ENCODE data around the gene CCDC138.
"Not testable (repeated sequence)": the region's sequence is repeated elsewhere in the genome, so short reads cannot be mapped to it uniquely, and the experiment has no call there.

CCDC138 gene, protein sequence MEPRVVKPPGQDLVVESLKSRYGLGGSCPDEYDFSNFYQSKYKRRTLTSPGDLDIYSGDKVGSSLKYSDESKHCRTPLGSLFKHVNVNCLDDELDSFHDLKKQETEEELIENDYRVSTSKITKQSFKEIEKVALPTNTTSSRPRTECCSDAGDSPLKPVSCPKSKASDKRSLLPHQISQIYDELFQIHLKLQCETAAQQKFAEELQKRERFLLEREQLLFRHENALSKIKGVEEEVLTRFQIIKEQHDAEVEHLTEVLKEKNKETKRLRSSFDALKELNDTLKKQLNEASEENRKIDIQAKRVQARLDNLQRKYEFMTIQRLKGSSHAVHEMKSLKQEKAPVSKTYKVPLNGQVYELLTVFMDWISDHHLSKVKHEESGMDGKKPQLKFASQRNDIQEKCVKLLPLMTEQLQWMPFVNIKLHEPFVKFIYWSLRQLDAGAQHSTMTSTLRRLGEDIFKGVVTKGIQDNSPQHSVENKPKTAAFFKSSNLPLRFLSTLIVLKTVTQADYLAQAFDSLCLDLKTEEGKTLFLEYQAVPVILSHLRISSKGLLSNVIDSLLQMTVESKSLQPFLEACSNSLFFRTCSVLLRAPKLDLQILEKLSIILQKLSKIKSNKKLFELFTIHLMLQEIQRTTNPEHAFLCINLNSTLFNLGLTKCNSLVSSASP

DNA sequence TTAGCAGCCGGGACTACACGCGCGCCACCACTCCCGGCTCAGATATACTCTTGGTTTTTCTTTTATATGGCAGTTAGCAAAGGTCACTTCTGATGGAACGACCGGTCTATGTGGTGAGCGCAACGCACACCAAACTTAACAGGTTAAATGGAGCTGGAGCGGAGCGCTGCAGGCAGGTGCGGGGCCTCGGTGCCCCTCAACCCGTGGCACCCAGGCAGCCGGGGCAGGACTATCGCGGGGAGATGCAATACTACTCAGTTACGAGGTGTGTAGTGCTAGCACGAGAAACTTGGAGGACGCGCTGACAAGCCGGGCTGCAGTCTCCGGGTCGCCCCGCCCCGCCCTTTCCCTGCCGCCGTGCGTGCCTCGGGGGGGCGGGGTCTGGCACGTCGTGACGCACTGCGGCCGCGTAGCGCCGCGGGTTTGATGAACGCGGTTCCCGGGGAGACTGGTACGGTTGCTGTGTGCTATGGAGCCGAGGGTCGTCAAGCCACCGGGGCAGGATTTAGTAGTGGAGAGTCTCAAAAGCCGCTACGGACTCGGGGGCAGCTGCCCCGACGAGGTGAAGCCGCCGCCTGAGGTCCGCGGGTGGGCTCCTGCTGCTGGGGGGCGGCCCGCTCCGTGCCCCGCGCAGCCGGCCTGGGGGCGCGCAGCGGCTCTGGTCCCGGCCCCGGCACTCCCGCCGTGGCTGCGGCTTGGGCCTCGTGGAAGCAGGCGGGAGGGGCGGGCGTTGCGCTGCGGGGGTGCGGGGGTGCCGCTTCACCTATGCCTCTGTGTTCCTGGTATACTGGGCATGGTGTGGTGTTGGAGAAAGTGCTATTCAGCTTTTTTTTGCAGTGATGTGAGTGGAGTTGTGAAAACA is at the start of gene CCDC138:
CCDC138 (plus strand) TSS at position 418 of the 862 bp plus-strand sequence; CDS start at position 470, 52 bp downstream.
- DNase-seq: peak; percentile 71 to 76

DNA sequence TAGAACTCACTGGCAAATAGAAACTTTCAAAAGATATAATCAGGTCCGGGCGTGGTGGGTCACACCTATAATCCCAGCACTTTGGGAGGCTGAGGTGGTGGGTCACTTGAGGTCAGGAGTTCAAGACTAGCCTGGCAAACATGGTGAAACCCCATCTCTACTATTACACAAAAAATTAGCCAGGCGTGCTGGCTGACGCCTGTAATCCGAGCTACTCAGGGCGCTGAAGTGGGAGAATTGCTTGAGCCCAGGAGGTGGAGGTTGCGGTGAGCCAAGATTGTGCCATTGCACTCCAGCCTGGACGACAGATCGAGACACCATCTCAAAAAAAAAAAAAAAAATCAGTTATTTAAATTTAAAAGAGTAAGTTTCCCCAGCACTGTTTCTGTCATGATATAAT is 28.6 kb upstream of the CCDC138 start:
- DNase-seq: not testable (repeated sequence)

DNA sequence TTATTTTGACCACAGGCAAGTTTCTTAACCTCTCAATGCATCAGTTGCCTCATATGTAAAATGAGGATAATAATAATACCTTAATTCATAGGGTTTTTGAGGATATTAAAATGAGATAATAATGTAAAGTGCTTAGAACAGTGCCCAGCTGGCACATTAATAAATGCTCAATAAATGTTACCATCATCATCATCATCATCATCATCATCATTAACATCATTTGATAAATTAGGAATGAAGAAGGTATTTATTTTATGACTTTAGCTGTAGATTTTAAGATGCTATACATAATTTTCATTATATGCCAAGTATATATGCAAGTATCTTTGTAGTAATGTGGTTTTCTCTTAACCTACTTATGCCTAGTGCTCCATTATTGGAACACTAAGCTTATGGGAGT is 24.0 kb upstream of the CCDC138 start:
- DNase-seq: not testable (repeated sequence)

DNA sequence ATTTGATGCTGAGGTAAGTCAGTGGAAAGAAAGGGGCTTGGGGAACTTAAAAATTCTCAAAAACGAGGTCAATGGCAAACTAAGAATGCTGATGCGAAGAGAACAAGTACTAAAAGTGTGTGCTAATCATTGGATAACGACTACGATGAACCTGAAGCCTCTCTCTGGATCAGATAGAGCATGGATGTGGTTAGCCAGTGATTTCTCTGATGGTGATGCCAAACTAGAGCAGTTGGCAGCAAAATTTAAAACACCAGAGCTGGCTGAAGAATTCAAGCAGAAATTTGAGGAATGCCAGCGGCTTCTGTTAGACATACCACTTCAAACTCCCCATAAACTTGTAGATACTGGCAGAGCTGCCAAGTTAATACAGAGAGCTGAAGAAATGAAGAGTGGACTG is 19.9 kb upstream of the CCDC138 start:
- DNase-seq: not testable (repeated sequence)

DNA sequence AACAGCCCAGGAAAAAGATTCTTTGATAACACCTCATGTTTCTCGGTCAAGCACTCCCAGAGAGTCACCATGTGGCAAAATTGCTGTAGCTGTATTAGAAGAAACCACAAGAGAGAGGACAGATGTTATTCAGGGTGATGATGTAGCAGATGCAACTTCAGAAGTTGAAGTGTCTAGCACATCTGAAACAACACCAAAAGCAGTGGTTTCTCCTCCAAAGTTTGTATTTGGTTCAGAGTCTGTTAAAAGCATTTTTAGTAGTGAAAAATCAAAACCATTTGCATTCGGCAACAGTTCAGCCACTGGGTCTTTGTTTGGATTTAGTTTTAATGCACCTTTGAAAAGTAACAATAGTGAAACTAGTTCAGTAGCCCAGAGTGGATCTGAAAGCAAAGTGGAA is 18.7 kb upstream of the CCDC138 start:
- DNase-seq: not testable (repeated sequence)

DNA sequence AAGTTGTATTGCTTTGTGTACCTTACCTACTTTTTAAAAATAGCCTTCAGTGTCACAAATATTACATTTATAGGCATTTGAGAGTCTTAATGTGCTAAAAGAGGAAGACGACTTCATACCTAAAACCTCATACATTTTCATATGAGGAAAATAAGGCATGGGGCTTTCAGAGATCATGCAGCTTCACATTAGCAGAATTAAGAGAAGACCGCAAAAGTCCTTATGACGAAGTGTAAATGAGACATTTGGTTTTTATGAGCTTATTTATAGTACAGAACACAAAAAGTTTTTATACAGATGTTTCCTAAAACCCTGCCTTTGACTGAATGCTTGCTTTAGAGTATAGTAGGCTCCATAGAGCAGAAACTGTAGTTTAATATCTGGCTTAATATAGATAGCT is 10.1 kb upstream of the CCDC138 start:
- no peak for DNase-seq

DNA sequence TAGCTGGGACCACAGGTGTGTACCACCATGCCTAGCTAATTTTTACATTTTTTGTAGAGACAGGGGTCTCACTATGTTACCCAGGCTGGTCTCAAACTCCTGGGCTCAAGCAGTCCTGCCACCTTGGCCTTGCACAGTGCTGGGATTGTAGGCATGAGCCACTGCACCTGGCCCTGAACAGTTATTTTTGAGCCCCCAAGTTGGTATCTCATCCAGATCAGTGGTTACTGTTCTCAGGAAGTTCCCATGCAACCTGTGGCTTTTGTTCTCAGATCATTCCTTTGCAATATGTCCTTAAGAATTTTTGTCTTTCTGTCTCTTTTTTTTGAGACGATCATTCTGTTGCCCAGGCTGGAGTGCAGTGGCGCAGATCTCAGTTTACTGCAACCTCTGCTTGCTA is 7.7 kb upstream of the CCDC138 start:
- DNase-seq: no peak

DNA sequence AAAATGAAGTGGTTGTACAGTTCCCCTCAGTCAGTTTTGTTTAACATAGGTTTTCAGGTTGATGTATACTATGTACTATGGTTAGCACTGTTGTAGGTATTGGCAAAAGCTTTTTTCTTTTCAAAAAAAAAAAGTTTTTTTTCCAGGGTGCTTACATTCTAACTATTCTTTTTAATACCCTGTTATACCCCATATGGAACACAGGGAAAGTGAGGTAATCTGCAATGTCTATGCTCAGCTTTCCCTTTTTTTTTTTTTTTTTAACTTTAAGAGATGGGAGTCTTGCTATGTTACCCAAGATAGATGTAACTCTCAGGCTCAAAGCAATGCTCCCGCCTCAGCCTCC is 590 bp upstream of the CCDC138 start:
- DNase-seq: no peak

DNA sequence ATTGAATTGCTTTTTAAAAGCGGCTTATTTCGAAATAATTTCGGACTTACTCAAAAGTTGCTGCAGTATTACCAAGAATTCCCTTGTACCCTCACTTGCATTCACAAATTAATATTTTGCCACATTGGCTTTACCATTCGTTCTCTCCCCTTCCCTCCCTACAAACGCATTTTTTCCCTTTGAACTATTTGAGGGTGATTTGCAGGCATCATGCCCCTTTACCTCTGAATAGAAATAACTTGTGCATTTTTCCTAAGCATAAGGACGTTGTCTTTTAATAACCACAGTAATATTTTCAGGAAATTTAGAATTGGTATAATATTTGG is 608 bp downstream of the CCDC138 start:
- DNase-seq: no peak

DNA sequence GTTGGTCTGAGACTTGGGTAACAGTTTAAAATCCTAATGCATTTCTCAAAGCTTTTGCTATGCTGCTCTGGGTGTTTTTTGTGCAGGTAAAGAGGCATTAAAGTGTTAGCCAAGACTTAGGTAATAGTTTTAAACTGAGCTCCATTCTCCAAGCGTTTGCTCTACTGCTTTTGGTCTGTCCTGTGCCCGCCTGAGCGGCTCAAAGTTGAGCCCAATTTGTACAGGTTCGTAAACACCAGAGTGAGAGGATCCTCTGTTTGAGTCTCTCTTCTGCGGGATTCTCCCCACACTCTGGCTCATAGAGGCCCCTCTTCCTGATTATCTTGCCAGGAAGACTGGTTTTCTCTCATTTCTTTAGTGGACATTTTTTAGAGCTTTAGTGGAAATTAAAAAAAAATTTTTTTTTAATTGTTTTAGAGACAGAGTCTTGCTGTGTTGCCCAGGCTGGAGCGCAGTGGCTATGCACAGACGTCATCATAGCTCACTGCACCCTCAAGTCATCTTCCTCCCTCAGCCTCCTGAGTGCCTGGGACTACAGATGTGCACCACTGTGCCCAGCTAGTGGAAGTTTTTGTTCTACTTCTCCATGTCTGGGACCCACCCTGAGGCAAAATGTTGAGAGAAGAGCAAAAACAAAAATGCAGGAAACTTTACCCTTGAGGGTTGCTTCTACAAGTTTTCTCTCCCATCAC is 16.6 kb downstream of the CCDC138 start:
- DNase-seq: no peak

DNA sequence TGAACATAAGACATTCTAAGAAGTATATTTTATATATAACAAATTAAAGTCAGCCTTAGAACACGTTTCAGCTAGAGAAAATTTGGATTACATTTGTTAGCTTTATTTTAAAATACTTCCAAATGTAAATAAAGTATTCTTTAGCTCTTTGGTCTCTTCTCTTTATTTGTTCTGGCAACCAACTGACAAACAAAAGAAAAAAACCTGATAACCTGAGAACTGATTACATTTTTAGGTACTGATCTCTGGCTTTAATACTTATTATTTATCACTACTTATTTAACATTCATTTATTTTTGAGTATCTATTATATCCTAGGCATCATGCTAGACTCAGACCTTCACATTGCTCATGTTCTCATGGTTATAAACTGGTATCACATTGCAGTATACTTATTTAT is 18.5 kb downstream of the CCDC138 start:
- DNase-seq: no peak

DNA sequence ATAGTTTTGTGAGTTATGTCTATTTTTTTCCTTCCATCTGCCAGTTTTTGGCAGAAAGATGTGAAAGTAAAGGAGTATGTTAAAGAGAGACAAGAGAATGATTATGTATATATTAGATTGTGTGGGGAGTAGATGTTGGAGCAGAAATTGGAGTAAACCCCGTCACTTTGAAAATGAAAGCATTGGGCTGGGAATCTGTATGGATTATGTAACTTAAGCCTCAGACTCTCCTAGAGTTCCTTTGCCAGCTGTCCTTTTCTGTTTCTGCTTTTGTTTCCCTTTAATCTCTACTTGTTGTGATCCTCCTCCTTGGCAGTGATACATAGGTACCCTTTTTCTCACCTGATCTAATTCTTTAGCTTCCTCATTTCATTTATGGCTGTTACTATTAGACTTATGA is 19.2 kb downstream of the CCDC138 start:
- no peak for DNase-seq

DNA sequence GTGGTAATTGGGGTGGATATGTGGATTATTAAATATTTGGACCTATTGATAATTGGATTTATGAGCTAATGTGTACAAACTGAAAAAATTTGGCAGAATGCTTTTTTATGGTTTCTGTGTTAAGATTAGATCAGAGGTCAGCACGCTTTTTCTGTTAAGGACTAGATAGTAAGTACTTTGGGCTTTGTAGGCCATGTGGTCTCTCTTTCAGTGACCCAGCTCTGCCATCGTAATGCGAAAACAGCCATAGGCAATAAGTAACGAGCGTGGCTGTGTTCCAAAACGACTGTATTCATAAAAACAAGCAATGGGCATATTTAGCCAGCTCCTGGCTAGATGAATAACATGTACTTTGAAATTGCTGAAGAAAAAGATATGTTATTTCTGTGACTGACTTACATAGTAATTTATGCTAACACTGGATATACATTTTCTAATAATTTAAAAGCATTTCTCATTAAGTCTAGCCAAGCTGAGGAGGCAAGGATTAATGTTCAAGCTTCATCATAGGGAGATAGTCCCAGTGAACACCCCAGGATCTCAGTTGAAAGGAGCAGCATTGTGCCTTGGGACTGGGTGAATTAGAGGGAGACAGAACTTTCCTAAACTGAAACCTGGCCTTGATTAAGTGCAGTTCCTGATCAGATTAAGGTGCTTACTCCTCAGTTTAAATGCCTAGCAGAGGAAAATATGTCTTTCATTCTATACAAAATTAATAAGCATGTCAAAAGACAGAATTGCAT is 20.0 kb downstream of the CCDC138 start:
- no peak for DNase-seq

DNA sequence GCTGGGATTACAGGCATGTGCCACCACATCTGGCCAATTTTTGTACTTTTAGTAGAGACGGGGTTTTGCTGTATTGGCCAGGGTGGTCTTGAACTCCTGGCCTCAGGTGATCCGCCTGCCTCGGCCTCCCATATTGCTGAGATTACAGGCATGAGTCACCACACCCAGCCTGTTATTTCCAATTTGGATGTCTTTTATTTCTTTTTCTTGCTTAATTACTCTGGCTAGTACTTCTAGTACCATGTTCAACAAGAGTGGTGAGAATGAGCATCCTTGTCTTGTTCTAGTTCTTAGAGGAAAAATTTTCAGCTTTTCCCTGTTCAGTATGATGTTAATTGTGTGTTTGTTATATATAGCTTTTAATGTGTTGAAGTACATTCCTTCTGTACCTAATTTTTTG is 23.4 kb downstream of the CCDC138 start:
- no peak for DNase-seq

DNA sequence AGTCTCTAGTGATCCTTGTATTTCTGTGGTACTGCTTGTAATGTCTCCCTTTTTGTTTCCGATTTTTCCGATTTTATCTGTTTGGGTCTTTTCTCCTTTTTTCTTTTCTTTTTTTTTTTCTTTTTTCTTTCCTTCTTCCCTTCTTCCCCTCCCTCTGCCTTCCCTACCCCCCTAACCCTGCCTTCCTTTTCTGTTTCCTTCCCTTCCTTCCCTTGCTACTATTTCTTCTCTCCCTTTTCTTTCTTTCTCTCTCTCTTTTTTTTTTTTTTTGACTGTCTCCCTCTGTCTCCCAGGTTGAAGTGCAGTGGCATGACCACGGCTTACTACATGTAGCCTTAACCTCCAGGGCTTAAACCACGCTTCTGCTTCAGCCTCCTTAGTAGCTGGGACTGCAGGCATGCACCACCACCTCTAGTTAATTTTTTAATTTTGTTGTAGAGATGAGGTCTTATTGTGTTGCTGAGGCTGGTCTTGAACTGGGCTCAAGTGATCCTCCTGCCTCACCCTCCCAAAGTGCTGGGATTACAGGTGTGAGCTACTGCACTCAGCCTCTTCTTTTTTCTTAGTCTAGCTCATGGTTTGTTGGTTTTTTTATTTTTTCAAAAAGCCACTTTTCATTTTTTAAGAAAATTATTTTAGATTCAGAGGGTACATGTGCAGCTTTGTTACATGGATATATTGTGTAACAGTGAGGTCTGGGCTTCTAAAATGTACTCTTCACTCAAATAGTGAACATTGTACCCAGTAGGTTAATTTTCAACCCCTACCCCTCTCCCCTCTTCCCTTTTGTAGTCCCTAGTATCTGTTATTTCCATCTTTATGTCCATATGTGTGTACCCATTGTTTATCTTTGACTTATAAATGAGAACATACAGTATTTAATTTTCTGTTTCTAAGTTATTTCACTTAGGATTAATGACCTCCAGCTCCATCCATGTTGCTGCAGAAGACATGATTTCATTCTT is 24.7 kb downstream of the CCDC138 start:
- DNase-seq: no peak

DNA sequence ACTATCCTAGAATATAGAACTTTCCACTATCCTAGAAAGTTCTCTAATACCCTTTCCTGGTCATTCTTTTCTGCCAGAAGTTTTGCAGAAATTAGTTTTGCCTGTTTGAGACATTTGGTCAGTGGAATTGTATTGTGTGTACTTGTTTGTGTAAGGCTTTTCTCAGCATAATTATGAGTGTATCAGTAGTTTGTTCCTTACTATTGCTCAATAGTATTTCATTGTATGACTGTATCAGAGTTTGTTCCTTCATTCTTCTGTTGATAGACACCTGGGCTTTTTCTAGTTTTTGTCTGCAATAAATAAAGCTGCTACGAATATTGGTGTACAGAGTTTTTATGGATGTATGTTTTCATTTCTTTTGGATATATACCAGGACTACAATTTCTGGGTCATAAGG is 27.2 kb downstream of the CCDC138 start:
- DNase-seq: no peak

DNA sequence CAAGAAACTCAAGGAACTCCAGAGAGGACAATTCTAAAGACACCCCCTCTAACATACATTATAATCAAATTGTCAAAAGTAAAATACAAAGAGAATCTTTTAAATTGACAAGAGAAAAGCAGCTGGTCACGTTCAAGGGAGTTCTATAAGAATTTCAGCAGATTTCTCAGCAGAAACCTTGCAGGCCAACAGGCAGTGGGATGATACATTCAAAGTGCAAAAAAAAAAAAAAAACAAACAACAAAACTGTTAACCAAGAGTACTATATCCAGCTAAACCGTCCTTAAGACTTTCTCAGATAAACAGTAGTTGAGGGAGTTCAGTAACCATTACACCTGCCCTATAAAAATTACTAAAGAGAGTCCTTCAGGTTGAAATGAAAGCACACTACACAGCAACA is 33.9 kb downstream of the CCDC138 start:
- DNase-seq: no peak

DNA sequence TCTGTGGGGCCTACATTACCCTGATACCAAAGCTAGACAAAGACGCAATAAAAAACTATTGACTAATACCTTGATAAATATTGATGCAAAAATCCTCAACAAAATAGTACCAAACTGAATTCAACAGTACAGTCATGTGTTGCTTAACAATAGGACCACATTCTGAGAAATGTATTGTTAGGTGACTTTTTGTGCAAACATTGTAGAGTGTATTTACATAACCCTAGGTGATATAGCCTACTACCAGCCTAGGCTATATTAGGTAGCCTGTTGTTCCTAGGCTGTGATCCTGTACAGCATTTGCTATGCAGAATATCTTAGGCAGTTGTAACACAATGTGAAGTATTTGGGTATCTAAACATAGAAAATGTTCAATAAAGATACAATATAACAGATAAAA is 36.7 kb downstream of the CCDC138 start:
- no peak for DNase-seq

DNA sequence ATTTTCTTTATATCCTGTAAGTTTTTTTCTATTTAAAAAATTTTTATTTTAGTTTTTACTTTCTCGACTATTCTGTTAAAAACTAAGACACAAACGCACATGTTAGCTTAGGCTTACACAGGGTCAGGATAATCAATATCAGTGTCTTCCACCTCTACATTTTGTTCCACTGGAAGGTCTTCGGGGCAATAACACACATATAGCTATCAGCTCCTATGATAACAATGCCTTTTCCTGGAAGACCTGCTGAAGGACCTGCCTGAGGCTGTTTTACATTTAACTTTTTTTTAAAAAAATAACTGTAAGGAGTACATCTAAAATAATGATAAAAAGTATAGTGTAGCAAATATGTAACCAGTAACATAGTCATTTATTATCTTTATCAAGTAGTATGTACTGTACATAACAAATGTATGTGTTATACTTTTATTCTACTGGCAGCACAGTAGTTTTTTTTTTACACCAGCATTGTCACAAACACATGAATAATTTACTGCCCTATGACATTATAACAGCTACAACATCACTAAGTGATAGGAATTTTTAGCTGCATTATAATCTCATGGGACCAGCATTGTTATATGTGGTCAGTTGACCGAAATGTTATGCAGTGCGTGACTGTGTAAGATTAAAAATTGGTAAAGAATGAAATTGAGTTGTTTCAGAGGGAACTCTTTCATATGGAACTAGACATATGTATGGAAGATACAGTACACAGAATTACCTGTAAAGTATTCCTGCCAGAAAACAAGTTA is 37.9 kb downstream of the CCDC138 start:
- DNase-seq: no peak

DNA sequence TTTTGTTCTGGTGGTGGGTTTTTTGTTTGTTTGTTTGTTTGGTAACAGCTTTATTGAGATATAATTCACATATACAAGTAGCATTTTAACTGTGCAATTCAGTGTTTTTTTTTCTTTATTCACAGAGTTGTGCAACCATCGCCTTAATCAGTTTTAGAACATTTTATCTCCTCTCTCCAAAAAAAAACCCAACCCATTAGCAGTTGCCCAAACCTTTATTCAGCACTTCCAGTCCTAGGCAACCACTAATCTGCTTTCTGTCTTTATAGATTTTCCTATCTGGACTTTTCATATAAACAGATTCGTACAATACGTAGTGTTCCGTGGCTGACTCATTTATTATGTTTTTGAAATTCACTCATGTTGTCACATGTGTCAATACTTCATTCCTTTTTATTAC is 38.7 kb downstream of the CCDC138 start:
- no peak for DNase-seq
